IPS DF 4.7 (cell line): ENCODE results near the gene RTBDN.

Experiments
- DNase-seq: peaks from one replicate; pipeline ENCODE4 v3.0.0-alpha.2; 2013; ENCODE audit warnings: low spot score; ENCODE audit errors: extremely low read depth

The RTBDN gene

GRCh38 chr19:12834566-12834943 lies at the start of gene RTBDN:
Gene RTBDN (minus strand): TSS chr19:12834579. CDS start chr19:12829979, 4,600 bp downstream.
- no peak for DNase-seq

- no peak for DNase-seq
Observed at GRCh38 chr19:12882589-12882988, 48.2 kb upstream of the RTBDN start.

GRCh38 chr19:12881172-12881808 lies 46.9 kb upstream of the RTBDN start, which contains the start of gene DNASE2:
Gene DNASE2 (minus strand): TSS chr19:12881449. CDS start chr19:12881375, 74 bp downstream.
- no peak for DNase-seq

- DNase-seq = no peak
Observed at GRCh38 chr19:12880551-12881171, 46.3 kb upstream of the RTBDN start.

GRCh38 chr19:12875086-12875485 lies 40.7 kb upstream of the RTBDN start:
- DNase-seq = no peak

GRCh38 chr19:12873891-12874745 lies 39.7 kb upstream of the RTBDN start:
- DNase-seq = no peak

GRCh38 chr19:12872941-12873890 lies 38.8 kb upstream of the RTBDN start:
- no peak for DNase-seq

GRCh38 chr19:12872255-12872654 lies 37.9 kb upstream of the RTBDN start:
- no peak for DNase-seq

- DNase-seq = no peak
Observed at GRCh38 chr19:12871681-12872080, 37.3 kb upstream of the RTBDN start.

- DNase-seq = no peak
Observed at GRCh38 chr19:12868540-12869112, 34.2 kb upstream of the RTBDN start.

- DNase-seq = no peak
Observed at GRCh38 chr19:12867120-12868099, 33.0 kb upstream of the RTBDN start.

GRCh38 chr19:12866416-12867119 lies 32.2 kb upstream of the RTBDN start:
- DNase-seq = no peak

- DNase-seq = no peak
Observed at GRCh38 chr19:12865746-12866415, 31.5 kb upstream of the RTBDN start.

GRCh38 chr19:12864721-12865715 lies 30.6 kb upstream of the RTBDN start:
- DNase-seq = no peak

GRCh38 chr19:12864143-12864542 lies 29.8 kb upstream of the RTBDN start:
- DNase-seq = no peak

GRCh38 chr19:12859546-12859945 lies 25.2 kb upstream of the RTBDN start:
- no peak for DNase-seq
